Smooth muscle cell (in vitro differentiated cells): ENCODE data around the gene RAPH1. TPM values are rescaled to one million over a fixed set of nuclear protein-coding genes. Genes with fewer than 3 reads are reported as not detected.

Source experiments
- DNase-seq: peaks from one replicate; lab custom pipeline; 2025; ENCODE audit not compliant: unreplicated experiment; lab: John Stamatoyannopoulos, UW
- H2AFZ ChIP-seq: fragments of 200-600 bp; sonication (generic); 2 replicates; pipeline ENCODE4 v1.6.0; 2016; ENCODE audit warnings: antibody characterized with exemption, low read depth, mild to moderate bottlenecking
- H3F3A ChIP-seq: fragments of 200-600 bp; sonication (generic); 2 replicates; pipeline ENCODE4 v1.6.0; 2017; ENCODE audit warnings: antibody characterized with exemption, low read depth
- H3K27ac ChIP-seq: fragments of 200-600 bp; sonication (generic); 2 replicates; pipeline ENCODE4 v1.5.1; 2016; ENCODE audit warnings: low read depth, mild to moderate bottlenecking
- H3K27me3 ChIP-seq: fragments of 200-600 bp; sonication (generic); 2 replicates; pipeline ENCODE4 v1.6.1; 2016; ENCODE audit warnings: low read depth, mild to moderate bottlenecking
- H3K36me3 ChIP-seq: fragments of 200-600 bp; sonication (generic); 2 replicates; pipeline ENCODE4 v1.5.1; 2016; ENCODE audit warnings: low read depth
- H3K4me1 ChIP-seq: fragments of 200-600 bp; sonication (generic); 2 replicates; pipeline ENCODE4 v1.5.1; 2016; ENCODE audit warnings: low read depth
- H3K4me2 ChIP-seq: fragments of 200-600 bp; sonication (generic); 2 replicates; pipeline ENCODE4 v1.6.0; 2016; ENCODE audit warnings: mild to moderate bottlenecking
- H3K4me3 ChIP-seq: fragments of 200-600 bp; sonication (generic); 2 replicates; pipeline ENCODE4 v1.5.1; 2016; ENCODE audit warnings: mild to moderate bottlenecking
- H3K79me2 ChIP-seq: fragments of 200-600 bp; sonication (generic); 2 replicates; pipeline ENCODE4 v1.6.0; 2016; ENCODE audit warnings: low read depth, mild to moderate bottlenecking
- H3K9ac ChIP-seq: fragments of 200-600 bp; sonication (generic); 2 replicates; pipeline ENCODE4 v1.6.0; 2016; ENCODE audit warnings: low read depth
- H3K9me3 ChIP-seq: fragments of 200-600 bp; sonication (generic); replicated peaks from 2 replicates; pipeline ENCODE4 v1.5.1; 2016; ENCODE audit warnings: low read depth
- H4K20me1 ChIP-seq: fragments of 200-600 bp; sonication (generic); 2 replicates; pipeline ENCODE4 v1.6.0; 2016; ENCODE audit warnings: low read depth
- CTCF ChIP-seq: fragments of 200-600 bp; sonication (generic); IDR thresholded peaks from 2 replicates; pipeline ENCODE4 v1.5.1; 2017; ENCODE audit warnings: borderline replicate concordance, mild to moderate bottlenecking, antibody characterized with exemption; ENCODE audit not compliant: insufficient read depth, poor library complexity, severe bottlenecking
- WGBS: methylation state at CpG from one replicate; pipeline ENCODE4 v1.1.7; 2016; ENCODE audit warnings: low lambda C conversion rate; 5-methylcytosine and 5-hydroxymethylcytosine counted together
- polyA plus RNA-seq: library from polyadenylated mRNA; unstranded; fragments of >200 nt; fragmentation: Nextera tagmentation; extraction: Ambion mirVana; gene quantifications from 2 replicates; pipeline ENCODE4 v1.2.1, GENCODE V29; 2016
- total RNA-seq: library from RNA; depleted of rRNA; stranded (reverse); fragments of >200 nt; gene quantifications from 2 replicates; pipeline ENCODE4 v1.2.3, GENCODE V29; 2014

RAPH1 gene
- total and polyA plus RNA-seq, 2 experiments from 2014 or later = 8.5 to 22.3 TPM

- Histone ChIP-seq H3K36me3 (peaks cover 18% of the 10 kb centered on the region), H3K4me2 (no peak overlapping the region), H3K79me2 (no peaks in the 10 kb centered on the region), H3K9me3 (no peaks in the 10 kb centered on the region), H3K27ac (no peak overlapping the region), H3K27me3 (no peaks in the 10 kb centered on the region), H3F3A (no peaks in the 10 kb centered on the region), H2AFZ (no peak overlapping the region), H4K20me1 (peaks cover 4% of the 10 kb centered on the region), H3K4me1 (peaks cover 9% of the 10 kb centered on the region), H3K4me3 (no peak overlapping the region), H3K9ac (no peak overlapping the region)
- DNase-seq = no peak
- TF ChIP-seq CTCF = no peak
- WGBS = 100% methylated on average over 1 of the region's 1 CpG
Measured at GRCh38 chr2:203462308-203462707, 72.8 kb downstream of the RAPH1 start.

GRCh38 chr2:203461746-203462145, 73.4 kb downstream of the RAPH1 start:
- H3K4me1 ChIP-seq = peaks cover 9% of the 10 kb centered on the region
- no peak overlapping the region for H3K9ac ChIP-seq
- peaks cover 4% of the 10 kb centered on the region for H4K20me1 ChIP-seq

GRCh38 chr2:203455209-203455608, 79.9 kb downstream of the RAPH1 start:
- H3K79me2 ChIP-seq = no peaks in the 10 kb centered on the region

More at GRCh38 chr2:203461746-203462145, 73.4 kb downstream of the RAPH1 start:
- H3K9me3 ChIP-seq = no peaks in the 10 kb centered on the region
- no peak overlapping the region for H3K4me2 ChIP-seq
- H3K4me3 ChIP-seq = no peak overlapping the region
- H3K27ac ChIP-seq = no peak overlapping the region
- H3F3A ChIP-seq = no peaks in the 10 kb centered on the region
- TF ChIP-seq CTCF = no peak
- H3K27me3 ChIP-seq = no peaks in the 10 kb centered on the region
- DNase-seq = no peak
- H3K36me3 ChIP-seq = peaks cover 19% of the 10 kb centered on the region
- H2AFZ ChIP-seq = no peak overlapping the region
- no peaks in the 10 kb centered on the region for H3K79me2 ChIP-seq

More at GRCh38 chr2:203455209-203455608, 79.9 kb downstream of the RAPH1 start:
- no peak for TF ChIP-seq CTCF
- H3F3A ChIP-seq = peaks cover 3% of the 10 kb centered on the region
- H3K27ac ChIP-seq = no peak overlapping the region
- H3K9ac ChIP-seq = no peak overlapping the region
- peaks cover 3% of the 10 kb centered on the region for H3K4me1 ChIP-seq
- no peaks in the 10 kb centered on the region for H3K9me3 ChIP-seq
- H3K27me3 ChIP-seq = no peaks in the 10 kb centered on the region
- H3K4me2 ChIP-seq = no peak overlapping the region
- no peak overlapping the region for H2AFZ ChIP-seq
- H3K36me3 ChIP-seq = peaks cover 26% of the 10 kb centered on the region
- no peak for DNase-seq
- H3K4me3 ChIP-seq = no peak overlapping the region
- WGBS = 92% methylated on average over 3 of the region's 3 CpGs
- H4K20me1 ChIP-seq = peaks cover 3% of the 10 kb centered on the region
